ENCODE results near the gene ZNF529.
"Not testable (repeated sequence)": the region's sequence is repeated elsewhere in the genome, so short reads cannot be mapped to it uniquely, and the experiment has no call there.

Gene ZNF529

GRCh38 chr19:36573020-36573894 is at the start of gene ZNF529:
TSS of gene ZNF529 (minus strand) at chr19:36573292. CDS start at chr19:36572346, 946 bp downstream.
- in situ Hi-C loops (cut with MboI; ENCODE audit: low sequenced_read_pairs) = no loop called here

GRCh38 chr19:36605877-36606478 is 32.9 kb upstream of the ZNF529 start:
- in situ Hi-C loops (cut with MboI; ENCODE audit: low sequenced_read_pairs) = no loop called here

- in situ Hi-C loops (cut with MboI; ENCODE audit: low sequenced_read_pairs) = no loop called here
Observed at GRCh38 chr19:36605101-36605876, 32.2 kb upstream of the ZNF529 start, which contains the start of gene ZNF382. TSS of gene ZNF382 (plus strand) at chr19:36605313. CDS start at chr19:36609915, 4,602 bp downstream.

GRCh38 chr19:36604656-36605100 is 31.6 kb upstream of the ZNF529 start:
- in situ Hi-C loops (cut with MboI; ENCODE audit: low sequenced_read_pairs) = no loop called here

- in situ Hi-C loops (cut with MboI; ENCODE audit: low sequenced_read_pairs) = not testable (repeated sequence)
Observed at GRCh38 chr19:36602681-36603080, 29.6 kb upstream of the ZNF529 start.

GRCh38 chr19:36579255-36579654 is 6.2 kb upstream of the ZNF529 start:
- in situ Hi-C loops (cut with MboI; ENCODE audit: low sequenced_read_pairs) = no loop called here

GRCh38 chr19:36577271-36577996 is 4.3 kb upstream of the ZNF529 start:
- in situ Hi-C loops (cut with MboI; ENCODE audit: low sequenced_read_pairs) = no loop called here

GRCh38 chr19:36574741-36575140 is 1.6 kb upstream of the ZNF529 start:
- in situ Hi-C loops (cut with MboI; ENCODE audit: low sequenced_read_pairs) = no loop called here

- in situ Hi-C loops (cut with MboI; ENCODE audit: low sequenced_read_pairs) = no loop called here
Observed at GRCh38 chr19:36573895-36574720, 1.0 kb upstream of the ZNF529 start.

- in situ Hi-C loops (cut with MboI; ENCODE audit: low sequenced_read_pairs) = no loop called here
Observed at GRCh38 chr19:36572593-36573019, 486 bp downstream of the ZNF529 start.

GRCh38 chr19:36564391-36564790 is 8.7 kb downstream of the ZNF529 start:
- in situ Hi-C loops (cut with MboI; ENCODE audit: low sequenced_read_pairs) = no loop called here

GRCh38 chr19:36547001-36547732 is 25.9 kb downstream of the ZNF529 start:
- in situ Hi-C loops (cut with MboI; ENCODE audit: low sequenced_read_pairs) = no loop called here

- in situ Hi-C loops (cut with MboI; ENCODE audit: low sequenced_read_pairs) = no loop called here
Observed at GRCh38 chr19:36528921-36529518, 44.1 kb downstream of the ZNF529 start.

GRCh38 chr19:36528194-36528920 is 44.7 kb downstream of the ZNF529 start, which contains the start of gene ZNF260:
TSS of gene ZNF260 (minus strand) at chr19:36528271. CDS start at chr19:36515238, 13,033 bp downstream.
- in situ Hi-C loops (cut with MboI; ENCODE audit: low sequenced_read_pairs) = no loop called here

- in situ Hi-C loops (cut with MboI; ENCODE audit: low sequenced_read_pairs) = no loop called here
Observed at GRCh38 chr19:36527873-36528193, 45.3 kb downstream of the ZNF529 start.

- in situ Hi-C loops (cut with MboI; ENCODE audit: low sequenced_read_pairs) = no loop called here
Observed at GRCh38 chr19:36527341-36527740, 45.8 kb downstream of the ZNF529 start.

GRCh38 chr19:36526581-36526980 is 46.5 kb downstream of the ZNF529 start:
- in situ Hi-C loops (cut with MboI; ENCODE audit: low sequenced_read_pairs) = no loop called here

- in situ Hi-C loops (cut with MboI; ENCODE audit: low sequenced_read_pairs) = no loop called here
Observed at GRCh38 chr19:36524617-36525016, 48.5 kb downstream of the ZNF529 start.
